Heart left ventricle (tissue), 13 donors: ENCODE data around the gene VEGFC.

Experiments used
- CTCF ChIP-seq, 12 donors: fragments of 200-600 bp; sonication (generic) in 4 of 12; IDR thresholded peaks; one replicate each; pipeline versions ENCODE4 v1.5.0 to v1.8.0; 2018 to 2022; ENCODE audit warnings: antibody characterized with exemption in 12 of 12, mild to moderate bottlenecking in 5 of 12
- POLR2A ChIP-seq, 2 donors: fragments of 450-650 bp; IDR thresholded peaks; one replicate each; pipeline ENCODE4 v1.6.1; 2017; ENCODE audit warnings: antibody characterized with exemption in 2 of 2, mild to moderate bottlenecking in 2 of 2, moderate library complexity in 2 of 2
- donor health status: ischemic (EF 13 %, LVEDD 7.1; RV severe dilation, severe dysfunction).
- donor health status: DM: no; HTN: yes; CAD: no.
- donor health status: DM: no; HTN: no; CAD: no.
- donor health status: ischemic (EF 25% LVEDD 6.9; RV normal size, moderate dysfunction).
- donor health status: ischemic (EF 25% LVEDD 5.7; RV mildly dilated, moderate dysfunction).
- donor health status: ischemic (EF 35%, LVEDD 5.7; RV mildly dilated, moderate dysfunction).
- donor health status: nonischemic (EF 11% LVEDD 7.7; RV severe dilation, severe dysfunction).
- donor health status: DM: yes; HTN: yes; CAD: no.
- donor health status: PGD.
- donor health status: ischemic (EF 29% LVEDD 5.4; RV normal size, mild dysfunction).
- donor health status: nonischemic (EF 23%, LVEDD 6.1; RV moderate dilation, normal function).

GRCh38 chr4:176838601-176839433, 46.1 kb upstream of the VEGFC start:
- no peak for TF ChIP-seq POLR2A (IDR thresholded peaks at IDR 0.05)
- TF ChIP-seq CTCF (IDR thresholded peaks at IDR 0.05): no peak
